Measurements from ENCODE around the gene EXT2. TPM values are rescaled to one million over a fixed set of nuclear protein-coding genes. Genes with fewer than 3 reads are reported as not detected.

The EXT2 gene
- polyA plus RNA-seq, 1 experiment, result 171 TPM

DNA sequence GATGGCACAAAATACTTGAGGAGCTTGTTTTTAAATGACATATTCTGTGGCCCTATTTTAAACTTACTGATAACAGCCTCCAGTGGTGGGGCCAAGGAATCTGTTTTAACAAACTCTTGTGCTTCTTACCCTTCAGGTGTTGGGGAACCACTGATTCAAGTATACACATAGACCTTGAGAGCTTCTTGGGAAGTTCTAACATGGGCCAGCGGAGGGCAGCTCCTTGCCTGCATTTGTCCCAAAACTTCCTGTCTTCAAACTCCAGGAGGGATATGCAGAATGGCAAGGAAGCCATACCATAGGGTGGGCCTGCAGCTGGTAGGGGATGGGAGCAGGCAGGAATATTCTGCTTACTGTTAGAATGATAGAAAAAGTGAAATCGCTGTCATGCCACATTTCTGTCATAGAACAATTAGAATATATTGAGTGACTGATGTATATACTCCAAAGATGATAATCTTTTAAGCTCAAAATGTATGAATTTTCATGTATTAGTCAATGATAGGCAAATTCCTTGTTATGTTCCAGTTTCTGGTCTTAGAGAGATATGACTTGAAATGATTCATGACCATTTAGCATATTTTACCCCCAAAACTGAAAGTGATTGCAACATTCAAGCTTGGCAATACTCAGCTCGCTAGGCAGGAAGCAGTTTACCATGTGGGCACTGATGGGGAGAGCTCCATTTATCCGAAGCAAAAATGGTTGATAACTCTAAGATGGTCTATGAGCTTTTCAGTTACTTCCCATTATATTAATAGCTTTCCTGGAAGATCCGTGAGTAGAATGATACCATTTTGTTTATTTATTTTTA, 9.2 kb downstream of the EXT2 start:
- POLR2A ChIA-PET, result no interaction called here
- no peak overlapping the region for H3K4me3 ChIP-seq (ENCODE audit: low read depth, low read length)
- no peak for DNase-seq (ENCODE audit: low read depth)
- TF ChIP-seq, protein P1, sequence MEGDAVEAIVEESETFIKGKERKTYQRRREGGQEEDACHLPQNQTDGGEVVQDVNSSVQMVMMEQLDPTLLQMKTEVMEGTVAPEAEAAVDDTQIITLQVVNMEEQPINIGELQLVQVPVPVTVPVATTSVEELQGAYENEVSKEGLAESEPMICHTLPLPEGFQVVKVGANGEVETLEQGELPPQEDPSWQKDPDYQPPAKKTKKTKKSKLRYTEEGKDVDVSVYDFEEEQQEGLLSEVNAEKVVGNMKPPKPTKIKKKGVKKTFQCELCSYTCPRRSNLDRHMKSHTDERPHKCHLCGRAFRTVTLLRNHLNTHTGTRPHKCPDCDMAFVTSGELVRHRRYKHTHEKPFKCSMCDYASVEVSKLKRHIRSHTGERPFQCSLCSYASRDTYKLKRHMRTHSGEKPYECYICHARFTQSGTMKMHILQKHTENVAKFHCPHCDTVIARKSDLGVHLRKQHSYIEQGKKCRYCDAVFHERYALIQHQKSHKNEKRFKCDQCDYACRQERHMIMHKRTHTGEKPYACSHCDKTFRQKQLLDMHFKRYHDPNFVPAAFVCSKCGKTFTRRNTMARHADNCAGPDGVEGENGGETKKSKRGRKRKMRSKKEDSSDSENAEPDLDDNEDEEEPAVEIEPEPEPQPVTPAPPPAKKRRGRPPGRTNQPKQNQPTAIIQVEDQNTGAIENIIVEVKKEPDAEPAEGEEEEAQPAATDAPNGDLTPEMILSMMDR (IDR thresholded peaks at IDR 0.05; ENCODE audit: insufficient read depth, low read depth, low read length), result no peak
- H3K27me3 ChIP-seq (ENCODE audit: control insufficient read depth, insufficient read depth, low read length), result no peaks in the 10 kb centered on the region; the same call in 1 of the 2 replicates
- H3K36me3 ChIP-seq (ENCODE audit: control insufficient read depth, insufficient read depth, low read length), result peaks cover 9% of the 10 kb centered on the region
- CTCF ChIA-PET, result interaction anchor here (0.6 to 4.6 kb wide), 13 partner anchors 11 to 448 kb away, joined by 3 to 48 read pairs (median 3); partner anchors contain the start of genes ACCS and EXT2

DNA sequence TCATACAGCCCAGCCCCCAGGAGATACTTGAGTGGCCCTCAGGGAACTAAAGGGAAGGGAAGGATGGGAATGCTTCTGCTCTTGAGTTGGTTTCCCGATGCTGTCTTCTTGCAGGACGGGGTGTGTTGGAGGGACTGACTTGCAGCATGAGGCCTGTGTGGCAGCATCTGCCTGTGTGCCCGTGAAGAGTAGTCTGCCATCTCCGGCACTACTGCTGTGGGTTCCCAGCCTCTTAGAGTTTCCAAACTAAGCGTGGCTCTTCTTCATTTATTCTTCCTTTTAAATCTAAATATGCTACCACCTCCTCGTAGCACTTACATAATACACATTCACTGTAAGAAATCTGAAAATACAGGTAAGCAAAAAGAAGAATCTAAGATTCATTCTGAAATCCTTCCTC, 12.8 kb downstream of the EXT2 start:
- no peaks in the 10 kb centered on the region; the same call in 1 of the 2 replicates for H3K27me3 ChIP-seq (ENCODE audit: control insufficient read depth, insufficient read depth, low read length)
- POLR2A ChIA-PET, result no interaction called here
- H3K4me3 ChIP-seq (ENCODE audit: low read depth, low read length), result no peak overlapping the region
- TF ChIP-seq, protein P1 (IDR thresholded peaks at IDR 0.05; ENCODE audit: insufficient read depth, low read depth, low read length), result no peak
- no peak for DNase-seq (ENCODE audit: low read depth)
- CTCF ChIA-PET, result interaction anchor here (1.1 kb wide), 1 partner anchor 24 kb away, joined by 3 read pairs; no protein-coding TSS in a partner anchor
- H3K36me3 ChIP-seq (ENCODE audit: control insufficient read depth, insufficient read depth, low read length), result peaks cover 9% of the 10 kb centered on the region

DNA sequence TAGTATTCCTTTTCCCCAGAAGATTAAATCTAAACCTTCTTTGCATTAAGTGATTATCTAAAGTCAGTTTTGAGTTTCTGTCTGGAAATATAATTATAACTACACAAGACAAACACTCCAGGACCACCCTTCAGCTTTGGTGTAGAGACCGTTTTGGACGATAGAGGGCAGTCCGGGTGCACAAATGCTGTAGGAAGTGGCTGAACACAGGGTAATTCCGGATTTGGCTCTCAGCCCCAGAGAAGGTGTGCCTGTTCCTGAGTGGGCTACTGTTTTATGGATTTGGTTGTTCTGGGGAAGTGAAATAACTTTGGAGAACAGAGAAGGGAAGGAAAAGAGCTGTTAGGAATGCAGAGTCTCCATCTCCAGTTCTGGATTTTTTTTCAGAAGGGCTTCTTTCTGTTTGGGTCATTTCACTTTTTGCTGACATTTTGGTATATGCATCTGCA, 14.8 kb downstream of the EXT2 start:
- peaks cover 15% of the 10 kb centered on the region for H3K36me3 ChIP-seq (ENCODE audit: control insufficient read depth, insufficient read depth, low read length)
- no peak for DNase-seq (ENCODE audit: low read depth)
- H3K27me3 ChIP-seq (ENCODE audit: control insufficient read depth, insufficient read depth, low read length), result no peaks in the 10 kb centered on the region; the same call in 1 of the 2 replicates
- H3K4me3 ChIP-seq (ENCODE audit: low read depth, low read length), result no peak overlapping the region
- ChIA-PET CTCF (interaction anchor here (0.5 to 2.2 kb wide), 19 partner anchors 10 to 1883 kb away, joined by 3 to 12 read pairs (median 4); partner anchors contain the start of gene EXT2), POLR2A (no interaction called here)
- TF ChIP-seq, protein P1 (IDR thresholded peaks at IDR 0.05; ENCODE audit: insufficient read depth, low read depth, low read length), result peak; percentile 84

DNA sequence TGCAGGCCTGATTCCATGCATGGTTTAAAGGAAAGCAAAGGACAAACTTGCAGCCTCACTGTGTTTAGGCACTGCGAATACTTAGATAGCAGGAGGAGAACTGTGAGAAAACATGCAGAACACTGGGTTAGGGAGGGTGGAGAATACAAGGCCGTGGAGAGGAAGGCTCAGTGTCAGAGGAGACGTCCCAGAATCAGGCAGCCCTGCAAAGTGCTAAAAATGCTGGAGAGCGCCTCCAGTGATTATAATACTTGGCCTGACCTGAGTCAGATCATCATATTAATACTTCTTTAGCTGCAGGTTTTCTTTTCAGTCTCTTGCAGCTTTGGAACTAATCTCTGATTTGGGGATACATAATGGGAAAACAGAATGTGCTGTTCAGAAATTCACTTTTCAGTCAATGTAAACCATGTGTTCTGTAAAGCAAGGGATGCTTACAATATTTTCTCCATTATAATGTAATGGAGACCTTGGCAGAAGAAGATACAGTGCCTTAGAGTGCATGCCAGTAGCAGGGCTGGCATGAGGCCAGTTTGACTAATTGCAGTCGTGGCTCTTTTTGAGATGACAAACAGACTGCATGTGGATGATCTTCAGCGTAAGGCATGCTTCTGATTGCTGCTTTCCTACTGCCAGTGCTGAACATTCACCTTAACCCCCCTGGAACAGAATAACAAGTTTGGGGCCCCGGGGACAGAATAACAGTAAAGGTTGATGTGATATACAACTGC, 16.8 kb downstream of the EXT2 start:
- ChIA-PET POLR2A (no interaction called here), CTCF (interaction anchor here (0.5 to 1.3 kb wide), 3 partner anchors 25 to 423 kb away, joined by 3 to 5 read pairs (median 4); no protein-coding TSS in a partner anchor)
- H3K36me3 ChIP-seq (ENCODE audit: control insufficient read depth, insufficient read depth, low read length), result peaks cover 14% of the 10 kb centered on the region
- peak; percentile 40 for DNase-seq (ENCODE audit: low read depth)
- H3K4me3 ChIP-seq (ENCODE audit: low read depth, low read length), result no peak overlapping the region
- TF ChIP-seq, protein P1 (IDR thresholded peaks at IDR 0.05; ENCODE audit: insufficient read depth, low read depth, low read length), result no peak
- H3K27me3 ChIP-seq (ENCODE audit: control insufficient read depth, insufficient read depth, low read length), result no peaks in the 10 kb centered on the region

DNA sequence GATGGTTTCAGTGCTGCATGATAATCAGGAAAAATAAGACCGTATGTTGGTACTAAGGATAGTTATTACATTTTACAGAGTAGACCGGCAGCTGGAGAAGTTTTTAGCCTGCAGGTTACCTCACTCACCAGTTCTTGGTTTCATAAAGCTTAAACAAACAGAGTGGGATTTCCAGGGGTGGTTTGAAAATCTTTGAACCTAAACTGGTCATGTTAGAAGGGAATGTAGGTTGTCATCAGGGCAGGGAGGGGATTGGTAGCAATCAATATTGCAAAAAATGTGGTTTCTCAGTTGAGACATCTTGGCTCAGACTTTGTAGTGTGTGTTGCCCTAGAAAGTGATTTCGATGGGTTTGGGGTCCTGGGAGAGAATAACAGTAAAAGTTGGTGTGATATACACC, 17.5 kb downstream of the EXT2 start:
- POLR2A ChIA-PET, result no interaction called here
- TF ChIP-seq, protein P1 (IDR thresholded peaks at IDR 0.05; ENCODE audit: insufficient read depth, low read depth, low read length), result no peak

More for the DNA sequence above, 17.5 kb downstream of the EXT2 start:
- no peak for DNase-seq (ENCODE audit: low read depth)
- Histone ChIP-seq H3K36me3 (ENCODE audit: control insufficient read depth, insufficient read depth, low read length) (peaks cover 11% of the 10 kb centered on the region), H3K27me3 (ENCODE audit: control insufficient read depth, insufficient read depth, low read length) (no peaks in the 10 kb centered on the region), H3K4me3 (ENCODE audit: low read depth, low read length) (no peak overlapping the region)
- CTCF ChIA-PET, result no interaction called here

Measured in BJ (cell line).